HL-60/S4 (cell line): ENCODE measurements around the gene C16orf89.
"Not testable (repeated sequence)": the region's sequence is repeated elsewhere in the genome, so short reads cannot be mapped to it uniquely, and the experiment has no call there.

Experiments used
- in situ Hi-C: fragments of 300-500 bp; cut with MboI; formaldehyde crosslinking; loops from 2 replicates; pipeline ENCODE4 v1.14.3; 2022; ENCODE audit warnings: low sequenced_read_pairs

C16orf89 gene

DNA sequence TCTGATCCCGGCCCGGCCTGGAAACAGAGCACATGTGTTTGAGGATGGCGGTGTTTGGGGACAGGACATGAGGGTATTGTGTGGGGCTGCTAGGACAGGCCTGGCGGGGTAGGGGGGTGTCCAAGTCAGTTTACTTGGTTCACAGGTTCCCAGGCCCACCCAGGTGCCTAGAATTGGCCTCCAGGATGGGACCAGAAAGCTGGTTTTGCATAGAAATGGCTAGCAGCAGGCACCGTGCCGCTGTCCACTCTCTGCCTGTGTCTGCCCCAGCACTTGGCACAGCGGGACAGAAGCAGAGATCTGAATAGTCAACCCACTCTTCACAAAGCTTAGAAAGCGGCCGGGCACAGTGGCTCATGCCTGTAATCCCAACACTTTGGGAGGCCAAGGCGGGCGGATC is 20.0 kb upstream of the C16orf89 start:
- in situ Hi-C loops = not testable (repeated sequence)

DNA sequence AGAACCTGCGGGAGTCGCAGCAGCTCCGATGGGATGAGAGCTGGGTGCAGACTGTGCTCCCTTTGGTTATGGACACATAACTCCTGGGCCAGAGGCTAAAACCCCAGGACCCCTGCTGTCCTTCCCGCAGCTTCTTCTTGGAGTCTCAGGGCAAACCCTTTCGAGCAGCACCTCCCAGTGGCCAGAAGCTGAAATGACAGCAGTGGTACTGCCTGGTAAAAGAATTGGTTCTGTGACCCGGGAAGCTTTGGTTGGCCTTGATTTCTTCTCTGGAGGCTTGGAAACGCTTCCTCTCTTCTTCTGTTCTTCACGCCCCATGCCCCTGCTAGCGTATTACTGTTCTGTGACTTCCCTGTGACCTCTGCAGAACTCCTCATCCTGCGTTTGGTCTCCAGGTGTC is 19.0 kb upstream of the C16orf89 start:
- in situ Hi-C loops = not testable (repeated sequence)

DNA sequence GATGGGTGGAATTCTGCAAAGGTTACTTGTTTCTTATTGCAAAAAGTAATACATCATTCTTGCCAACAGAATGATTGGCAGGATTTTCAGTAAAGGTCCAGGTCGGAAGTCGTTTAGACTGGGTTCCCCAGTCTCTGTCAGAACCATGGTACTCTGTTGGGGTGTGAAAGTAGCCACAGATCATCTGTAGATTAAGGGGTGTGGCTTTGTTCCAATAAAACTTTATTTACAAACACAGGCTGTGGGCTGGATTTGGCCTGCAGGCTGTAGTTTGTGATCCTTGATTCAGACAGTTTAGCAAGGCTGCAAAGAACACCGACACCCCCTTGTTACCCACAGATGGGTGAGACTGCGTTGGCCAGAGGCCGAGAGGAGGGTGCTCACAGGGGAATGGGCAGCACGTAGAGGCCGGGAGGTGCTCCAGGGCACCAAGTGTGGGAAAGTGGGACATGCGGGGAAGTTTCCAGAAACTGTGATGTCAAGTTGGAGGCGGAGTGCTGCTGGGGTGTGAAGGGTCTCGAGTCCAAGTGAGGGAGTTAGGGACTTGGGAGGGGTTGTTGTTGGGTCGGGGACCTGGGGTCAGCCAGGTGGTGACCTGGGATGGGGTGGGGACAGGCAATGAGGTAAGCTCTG is 18.5 kb upstream of the C16orf89 start:
- in situ Hi-C loops = not testable (repeated sequence)

DNA sequence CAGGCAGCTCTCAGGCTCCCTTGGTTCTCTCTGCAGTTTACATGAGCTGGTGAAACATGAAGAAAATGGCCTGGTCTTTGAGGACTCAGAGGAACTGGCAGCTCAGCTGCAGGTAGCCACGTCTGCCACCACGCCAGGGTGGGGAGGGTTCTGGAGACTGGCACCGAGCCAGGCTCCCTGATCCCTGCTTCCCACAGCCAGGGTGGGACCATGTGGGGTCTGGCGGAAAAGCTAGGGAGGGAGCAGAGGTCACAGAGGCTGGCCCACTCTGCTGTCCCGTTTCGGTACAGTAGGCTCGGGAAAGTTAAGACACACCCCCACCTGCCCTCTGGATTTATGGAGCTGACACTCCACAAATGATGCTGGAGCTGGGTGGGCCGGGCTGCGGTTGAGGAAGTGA is 17.9 kb upstream of the C16orf89 start:
- in situ Hi-C loops = not testable (repeated sequence)

DNA sequence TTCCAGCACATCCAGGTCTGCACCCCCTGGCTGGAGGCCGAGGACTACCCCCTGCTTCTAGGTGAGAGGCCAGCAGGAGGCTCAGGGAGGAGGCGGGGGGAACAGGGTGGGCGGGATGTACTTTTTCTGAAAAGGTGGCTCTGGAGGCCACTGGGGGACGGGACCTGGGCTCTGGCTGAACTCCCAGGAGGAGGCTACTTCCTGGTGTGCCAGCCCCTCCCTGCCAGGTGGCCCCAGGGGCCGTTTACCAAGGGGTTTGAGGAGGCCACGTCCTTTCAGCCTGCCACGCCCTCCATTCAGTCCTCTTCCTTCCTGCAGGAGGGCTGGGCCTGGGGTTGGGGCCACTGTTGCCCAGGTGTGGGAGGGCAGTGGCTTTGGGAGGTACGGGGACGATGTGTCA is 15.2 kb upstream of the C16orf89 start:
- in situ Hi-C loops = not testable (repeated sequence)

DNA sequence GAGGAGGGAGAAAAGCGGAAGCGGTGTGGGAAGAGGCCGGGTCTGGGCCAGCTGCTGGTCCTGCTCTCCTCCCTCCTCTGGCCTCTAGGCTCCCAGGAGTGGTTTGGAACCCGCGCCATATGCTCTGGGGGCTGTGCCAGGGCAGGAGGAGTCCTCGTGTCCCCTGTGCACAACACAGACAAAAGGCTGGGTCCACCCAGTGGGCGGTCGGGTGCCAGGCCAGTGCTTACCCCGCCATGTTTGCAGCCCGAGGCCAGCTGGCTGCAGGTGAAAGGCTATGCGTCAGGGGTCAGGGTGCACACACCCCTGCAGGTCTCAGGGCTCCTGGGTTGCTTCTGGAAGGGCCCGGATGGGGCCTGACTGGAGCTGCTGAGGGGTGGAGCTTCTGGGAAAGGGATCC is 14.7 kb upstream of the C16orf89 start:
- in situ Hi-C loops = not testable (repeated sequence)

DNA sequence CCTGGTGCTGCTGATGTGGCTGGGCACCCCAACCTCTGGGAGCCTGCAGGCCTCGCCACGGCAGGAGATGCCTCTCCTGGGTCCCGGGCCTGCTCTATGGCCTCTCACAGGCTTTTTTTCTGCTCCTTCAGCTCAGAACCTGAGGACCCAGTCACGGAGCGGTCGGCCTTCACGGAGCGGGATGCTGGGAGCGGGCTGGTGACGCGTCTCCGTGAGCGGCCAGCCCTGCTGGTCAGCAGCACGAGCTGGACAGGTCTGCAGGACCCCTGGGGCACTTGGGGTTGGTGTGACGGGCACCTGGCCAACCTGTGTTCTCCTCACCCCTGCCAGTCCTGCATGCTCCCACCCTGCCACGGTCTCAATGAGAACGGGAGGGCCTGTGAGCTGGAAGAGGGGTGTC is 12.9 kb upstream of the C16orf89 start:
- in situ Hi-C loops = no loop called here

DNA sequence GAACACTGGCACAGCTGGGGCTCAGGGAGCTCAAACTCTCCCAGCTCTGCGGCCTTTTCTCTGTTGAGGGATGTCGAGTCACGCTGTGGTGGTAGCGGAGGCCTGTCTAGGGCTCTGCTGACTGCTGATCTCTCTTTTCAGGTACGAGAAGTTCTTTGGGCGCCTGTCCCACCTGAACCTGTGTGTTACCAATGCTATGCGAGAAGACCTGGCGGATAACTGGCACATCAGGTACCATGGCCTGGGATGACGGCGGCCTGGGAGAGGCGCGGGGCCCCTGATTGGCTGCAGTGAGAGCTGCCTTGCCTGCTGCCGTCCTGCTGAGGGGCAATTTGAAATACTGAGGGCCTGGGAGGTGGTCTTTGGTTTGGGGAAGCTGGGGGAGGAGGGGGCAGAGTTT is 11.5 kb upstream of the C16orf89 start:
- in situ Hi-C loops = no loop called here

DNA sequence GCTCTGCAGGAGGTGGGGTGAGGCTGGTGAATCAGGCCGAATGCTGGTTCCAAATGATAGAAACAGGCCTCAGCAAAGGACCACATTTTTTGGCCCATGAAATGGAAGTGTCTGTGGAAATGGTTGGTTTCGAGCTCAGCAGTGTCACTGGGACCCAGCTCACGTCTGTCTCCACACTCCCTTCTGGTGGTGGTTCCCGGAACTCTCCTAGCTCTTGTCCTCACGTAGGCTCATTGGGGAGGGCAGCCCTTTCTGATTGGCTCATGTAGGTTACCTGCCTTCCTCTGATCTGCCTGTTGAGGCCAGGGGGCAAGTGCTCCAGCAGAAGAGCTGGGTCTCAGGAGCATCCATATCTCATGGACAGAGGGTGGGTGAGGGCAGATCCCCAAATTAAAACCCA is 9.9 kb upstream of the C16orf89 start:
- in situ Hi-C loops = no loop called here

DNA sequence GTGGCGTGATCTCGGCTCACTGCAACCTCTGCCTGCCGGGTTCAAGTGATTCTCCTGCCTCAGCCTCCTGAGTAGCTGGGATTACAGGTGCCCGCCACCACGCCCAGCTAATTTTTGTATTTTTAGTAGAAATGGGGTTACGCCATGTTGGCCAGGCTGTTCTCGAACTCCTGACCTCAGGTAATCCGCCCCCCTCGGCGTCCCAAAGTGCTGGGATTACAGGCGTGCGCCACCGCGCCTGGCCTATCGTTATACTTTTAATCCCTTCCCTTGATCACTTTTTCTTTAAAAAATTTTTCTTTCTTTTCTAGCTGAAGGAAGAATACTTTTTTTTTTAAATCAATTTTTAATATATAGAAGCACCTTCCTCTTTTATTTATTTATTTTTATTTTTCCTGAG is 8.0 kb upstream of the C16orf89 start:
- in situ Hi-C loops = not testable (repeated sequence)

DNA sequence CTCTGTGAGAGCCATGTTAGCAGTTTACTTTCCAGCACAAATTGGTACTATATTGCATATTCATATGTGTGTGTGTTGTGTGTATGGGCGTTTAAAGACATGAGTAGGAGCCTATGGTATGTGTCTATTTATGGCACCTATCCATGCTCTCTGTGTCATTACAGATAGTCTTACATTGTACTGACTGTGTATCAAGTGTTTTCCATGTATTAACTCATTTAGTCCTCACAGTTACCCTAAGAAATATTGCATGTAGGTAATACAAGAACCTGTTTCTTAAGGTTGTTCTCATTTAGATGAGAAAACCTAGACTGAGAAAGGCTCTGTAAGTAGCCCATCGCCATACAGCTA is 7.5 kb upstream of the C16orf89 start:
- in situ Hi-C loops = no loop called here

DNA sequence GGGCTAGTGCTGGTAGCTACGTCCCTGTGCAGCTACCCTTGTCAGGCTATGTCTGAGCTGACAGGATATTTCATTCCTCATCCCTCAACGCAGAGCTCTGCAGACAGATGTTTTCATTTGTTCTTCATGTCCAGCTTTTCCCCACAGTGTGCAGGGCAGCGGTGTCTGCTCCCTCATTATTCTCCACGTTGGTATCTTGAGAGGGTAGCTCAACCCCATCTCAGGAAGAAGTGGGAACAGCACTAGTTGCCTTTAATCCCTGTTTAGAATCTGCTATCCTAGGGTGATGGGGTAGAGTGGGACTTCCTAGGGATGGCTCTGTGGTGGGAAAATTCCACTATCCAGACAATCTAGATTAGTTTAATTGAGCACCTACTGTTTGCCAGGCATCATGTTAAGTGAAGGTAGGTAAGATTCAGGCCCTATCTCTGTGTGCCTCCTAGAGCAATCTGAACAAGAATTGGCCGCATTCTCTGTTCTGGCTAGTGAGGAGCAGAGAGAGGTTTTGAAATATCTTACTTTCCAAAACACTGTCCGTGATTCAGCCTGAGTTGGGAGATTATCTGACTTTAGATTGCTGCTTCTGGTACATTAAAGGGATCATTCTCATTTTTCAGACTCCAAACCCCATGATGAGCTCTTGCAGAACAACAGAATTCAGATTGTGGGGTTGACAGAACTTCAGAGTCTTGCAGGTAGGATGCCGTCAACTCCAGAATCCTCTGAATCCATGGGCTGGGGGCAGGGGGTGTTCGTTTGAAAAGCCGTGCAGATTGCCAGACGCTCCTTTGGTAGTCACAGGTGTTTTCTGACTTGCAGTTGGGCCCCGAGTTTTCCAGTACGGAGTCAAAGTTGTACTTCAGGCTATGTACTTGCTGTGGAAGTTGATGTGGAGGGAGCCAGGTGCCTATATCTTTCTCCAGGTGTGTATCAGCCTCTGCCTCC is 6.8 kb upstream of the C16orf89 start:
- in situ Hi-C loops = no loop called here

DNA sequence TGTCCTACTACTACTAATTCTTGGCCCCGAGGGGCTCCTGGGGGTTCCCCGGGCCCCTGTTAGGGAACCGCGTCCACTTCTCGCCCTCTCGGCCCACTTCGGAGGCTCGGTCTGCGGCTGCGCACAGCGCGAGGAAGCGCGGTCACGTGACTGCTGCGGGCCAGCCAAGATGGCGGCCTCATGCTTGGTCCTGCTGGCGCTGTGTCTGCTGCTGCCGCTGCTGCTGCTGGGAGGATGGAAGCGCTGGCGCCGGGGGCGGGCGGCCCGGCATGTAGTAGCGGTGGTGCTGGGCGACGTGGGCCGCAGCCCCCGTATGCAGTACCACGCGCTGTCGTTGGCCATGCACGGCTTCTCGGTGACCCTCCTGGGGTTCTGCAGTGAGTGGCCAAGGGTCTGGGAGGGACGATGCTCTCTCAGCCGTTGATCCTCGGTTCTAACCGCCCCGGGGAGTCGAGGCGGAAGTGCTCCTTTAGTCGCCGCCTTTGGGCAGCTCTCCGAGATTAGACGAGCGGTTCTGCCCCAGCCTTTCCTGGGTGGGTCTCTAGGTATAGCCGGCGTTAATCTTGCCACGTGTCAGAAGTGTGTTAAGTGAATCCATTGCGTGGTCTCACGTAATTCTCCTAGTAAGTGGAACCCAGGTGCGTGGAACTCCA is 6.1 kb upstream of the C16orf89 start, which contains the start of gene ALG1:
Gene ALG1, plus strand, starts transcription at position 163 of the 653 bp plus-strand sequence. Its CDS starts 7 bp downstream, at position 170.
- in situ Hi-C loops = no loop called here

DNA sequence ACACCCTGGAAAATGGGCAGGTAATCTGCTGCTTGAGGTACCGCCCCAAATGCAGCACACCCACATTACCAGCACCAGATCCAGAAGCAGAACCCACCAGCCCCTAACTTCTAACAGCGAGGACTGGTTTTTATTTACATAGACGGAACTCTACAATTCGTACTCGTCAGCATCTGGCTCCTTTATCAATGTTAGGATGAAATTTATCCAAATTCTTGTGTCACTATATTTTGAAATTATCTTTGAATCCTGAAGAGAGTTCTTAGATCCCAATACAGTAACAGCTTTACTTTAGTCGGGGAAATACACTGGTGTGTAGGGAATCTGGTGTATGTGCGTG is 5.6 kb upstream of the C16orf89 start:
- in situ Hi-C loops = no loop called here

DNA sequence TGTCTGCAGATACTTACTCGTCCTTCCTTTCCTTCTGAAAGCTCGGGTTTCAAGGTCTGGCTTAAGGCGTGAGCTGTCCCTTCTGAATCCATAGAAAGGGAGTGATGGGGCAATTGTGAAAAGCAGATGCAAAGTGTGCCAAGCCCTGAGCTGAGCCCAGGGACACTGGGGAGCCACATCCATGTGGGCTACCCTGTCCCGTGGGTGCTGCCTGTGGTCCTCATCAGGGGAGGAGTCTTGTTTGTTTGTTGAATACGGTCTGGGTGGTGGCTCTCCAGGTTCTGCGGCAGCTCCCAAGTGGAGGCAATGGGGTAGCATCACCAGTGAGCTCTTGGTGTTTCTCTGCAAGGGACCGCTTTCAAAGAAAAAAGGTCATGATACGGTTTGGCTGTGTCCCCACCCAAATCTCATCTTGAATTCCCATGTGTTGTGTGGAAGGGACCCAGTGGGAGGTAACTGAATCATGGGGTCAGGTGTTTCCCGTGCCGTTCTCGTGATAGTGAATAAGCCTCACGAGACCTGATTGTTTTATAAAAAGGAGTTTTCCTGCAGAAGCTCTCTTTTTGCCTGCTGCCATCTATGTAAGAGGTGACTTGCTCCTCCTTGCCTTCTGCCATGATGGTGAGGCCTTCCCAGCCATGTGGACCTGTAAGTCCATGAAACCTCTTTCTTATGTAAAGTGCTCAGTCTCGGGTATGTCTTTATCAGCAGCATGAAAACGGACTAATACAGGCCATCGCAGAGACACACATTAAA is 4.9 kb upstream of the C16orf89 start:
- in situ Hi-C loops = no loop called here

DNA sequence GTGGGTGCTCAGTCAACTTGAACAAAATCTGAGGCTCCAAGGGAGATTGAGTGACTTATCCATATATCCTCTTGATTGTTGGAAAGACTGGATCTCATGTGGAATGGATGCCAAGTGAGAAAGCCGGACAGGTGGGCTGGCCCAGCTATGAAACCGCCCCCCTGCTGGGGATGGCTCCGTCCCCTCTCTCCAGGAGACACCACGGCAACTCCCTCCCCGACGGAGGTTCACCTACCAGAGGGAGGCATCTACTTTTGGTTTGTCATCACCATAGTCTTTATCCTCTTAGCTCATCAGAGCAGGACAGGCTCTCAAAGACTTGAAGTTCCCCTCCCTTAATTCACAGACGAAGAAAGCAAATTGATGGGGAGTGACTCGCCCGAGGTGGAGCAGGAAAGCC is 4.1 kb upstream of the C16orf89 start:
- in situ Hi-C loops = no loop called here

DNA sequence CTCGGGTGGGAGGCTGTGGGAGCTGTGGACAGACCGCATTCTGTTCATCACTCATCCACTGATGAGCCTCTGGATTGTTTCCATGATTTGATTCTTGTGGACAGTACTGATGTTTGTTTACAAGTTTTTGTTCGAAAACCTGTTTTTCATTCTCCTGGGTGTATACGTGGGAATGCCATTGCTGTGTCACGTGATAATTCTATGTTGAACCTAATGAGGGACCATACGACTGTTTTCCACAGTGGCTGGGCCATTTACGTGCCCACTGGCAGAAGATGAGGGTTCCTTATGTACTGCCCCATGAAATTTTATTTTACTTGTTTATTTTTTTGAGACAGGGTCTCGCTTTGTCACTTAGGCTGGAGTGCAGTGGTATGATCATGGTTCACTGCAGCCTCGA is 3.3 kb upstream of the C16orf89 start:
- in situ Hi-C loops = no loop called here

DNA sequence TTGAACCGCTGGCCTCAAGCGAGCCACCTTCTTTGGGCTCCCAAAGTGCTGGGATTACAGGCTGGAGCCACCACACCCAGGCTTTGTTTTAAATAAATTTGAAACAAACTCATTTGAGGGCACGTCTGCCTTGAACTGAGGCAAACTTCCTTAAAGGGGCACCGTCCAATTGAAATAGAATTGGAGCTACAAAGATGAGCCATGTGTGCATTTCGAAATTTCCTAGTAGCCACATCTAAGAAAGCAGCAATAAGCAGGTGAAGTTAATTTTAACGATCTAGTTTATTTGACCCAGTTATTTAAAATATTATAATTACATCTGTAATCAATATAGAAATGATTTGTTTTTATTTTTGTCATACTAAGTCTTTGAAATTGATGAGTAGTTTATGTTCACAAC is 755 bp upstream of the C16orf89 start:
- in situ Hi-C loops = no loop called here

DNA sequence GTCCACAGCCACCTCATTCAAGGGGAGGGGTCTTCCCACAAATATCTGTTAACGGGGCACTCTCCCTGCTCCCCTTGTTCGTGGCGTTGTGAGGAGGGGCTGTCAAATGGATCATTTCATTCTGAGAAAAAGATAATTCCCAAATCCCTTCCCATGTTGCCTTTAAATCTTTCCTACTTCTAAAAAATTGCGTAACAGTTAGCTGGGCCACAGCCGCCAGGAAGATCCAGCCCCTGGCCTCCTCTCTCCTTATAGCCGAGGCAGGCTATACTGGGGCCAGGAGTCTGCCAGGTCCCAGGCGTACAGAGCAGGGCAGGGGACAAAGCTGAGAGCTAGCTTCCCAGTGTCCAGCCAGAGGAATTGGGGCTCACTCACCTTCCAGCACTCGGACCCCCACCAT is 430 bp downstream of the C16orf89 start:
- in situ Hi-C loops = no loop called here

DNA sequence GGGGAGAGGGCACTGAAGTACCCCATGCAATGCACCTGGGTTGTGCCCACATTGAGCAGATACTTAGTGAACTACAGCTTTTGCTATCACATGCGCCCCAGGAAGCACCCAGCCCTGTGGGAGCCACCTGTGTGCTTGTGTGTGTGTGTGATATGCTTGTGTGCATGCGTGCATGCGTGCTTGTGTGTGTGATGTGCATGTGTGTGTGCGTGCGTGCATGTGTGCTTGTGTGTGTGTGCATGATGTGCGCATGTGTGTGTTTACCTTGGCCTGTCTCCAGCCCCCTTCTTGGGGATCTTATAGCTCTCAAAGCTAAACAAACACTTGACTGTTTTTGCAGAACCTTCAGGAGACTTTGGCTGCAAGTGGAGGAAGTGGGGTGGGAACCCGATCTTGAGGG is 841 bp downstream of the C16orf89 start:
- in situ Hi-C loops = no loop called here
